Measurements from ENCODE around the gene ZNF366. TPM values are rescaled to one million over a fixed set of nuclear protein-coding genes. Genes with fewer than 3 reads are reported as not detected.
A peak's percentile ranks its signal among the peaks of the same experiment; 100 is the strongest.

ZNF366 gene
- total RNA-seq, 2 donors from 2014 or later = not detected

GRCh38 chr5:72518001-72518683 is 10.9 kb upstream of the ZNF366 start:
- Mint-ChIP-seq H3K9me3 (peaks cover 7% of the 10 kb centered on the region), H3K36me3 (ENCODE audit: low read depth) (no peaks in the 10 kb centered on the region), H3K27ac (no peak overlapping the region), H3K4me3 (no peak overlapping the region), H3K27me3 (ENCODE audit: insufficient read depth) (no peaks in the 10 kb centered on the region), H3K4me1 (no peaks in the 10 kb centered on the region)
- H3K9me3 ChIP-seq (ENCODE audit: control insufficient read depth, low read length) = peaks cover 9% of the 10 kb centered on the region
- H3K4me1 ChIP-seq (ENCODE audit: control insufficient read depth, insufficient read depth, low read length) = no peaks in the 10 kb centered on the region
- no peaks in the 10 kb centered on the region for H3K36me3 ChIP-seq (ENCODE audit: control insufficient read depth, insufficient read depth, low read length)
- 37 to 82% methylated on average over 5 to 12 of the region's 12 CpGs for WGBS, 2 experiments (ENCODE audit: insufficient coverage in 1 of 2, insufficient read length in 1 of 2)
- TF ChIP-seq, protein P1, sequence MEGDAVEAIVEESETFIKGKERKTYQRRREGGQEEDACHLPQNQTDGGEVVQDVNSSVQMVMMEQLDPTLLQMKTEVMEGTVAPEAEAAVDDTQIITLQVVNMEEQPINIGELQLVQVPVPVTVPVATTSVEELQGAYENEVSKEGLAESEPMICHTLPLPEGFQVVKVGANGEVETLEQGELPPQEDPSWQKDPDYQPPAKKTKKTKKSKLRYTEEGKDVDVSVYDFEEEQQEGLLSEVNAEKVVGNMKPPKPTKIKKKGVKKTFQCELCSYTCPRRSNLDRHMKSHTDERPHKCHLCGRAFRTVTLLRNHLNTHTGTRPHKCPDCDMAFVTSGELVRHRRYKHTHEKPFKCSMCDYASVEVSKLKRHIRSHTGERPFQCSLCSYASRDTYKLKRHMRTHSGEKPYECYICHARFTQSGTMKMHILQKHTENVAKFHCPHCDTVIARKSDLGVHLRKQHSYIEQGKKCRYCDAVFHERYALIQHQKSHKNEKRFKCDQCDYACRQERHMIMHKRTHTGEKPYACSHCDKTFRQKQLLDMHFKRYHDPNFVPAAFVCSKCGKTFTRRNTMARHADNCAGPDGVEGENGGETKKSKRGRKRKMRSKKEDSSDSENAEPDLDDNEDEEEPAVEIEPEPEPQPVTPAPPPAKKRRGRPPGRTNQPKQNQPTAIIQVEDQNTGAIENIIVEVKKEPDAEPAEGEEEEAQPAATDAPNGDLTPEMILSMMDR (conservative IDR thresholded peaks at IDR 0.05) = no peak
- H3K4me3 ChIP-seq (ENCODE audit: low read length) = no peak overlapping the region
- no peak for DNase-seq
- H3K27me3 ChIP-seq (ENCODE audit: control insufficient read depth, insufficient read depth, low read length, poor library complexity, severe bottlenecking) = no peaks in the 10 kb centered on the region
- no peak overlapping the region for H3K9ac ChIP-seq (ENCODE audit: extremely low read depth, low read length, poor library complexity, severe bottlenecking)
- H3K27ac ChIP-seq (ENCODE audit: low read depth, low read length) = peak overlapping the region; percentile 89

DNA sequence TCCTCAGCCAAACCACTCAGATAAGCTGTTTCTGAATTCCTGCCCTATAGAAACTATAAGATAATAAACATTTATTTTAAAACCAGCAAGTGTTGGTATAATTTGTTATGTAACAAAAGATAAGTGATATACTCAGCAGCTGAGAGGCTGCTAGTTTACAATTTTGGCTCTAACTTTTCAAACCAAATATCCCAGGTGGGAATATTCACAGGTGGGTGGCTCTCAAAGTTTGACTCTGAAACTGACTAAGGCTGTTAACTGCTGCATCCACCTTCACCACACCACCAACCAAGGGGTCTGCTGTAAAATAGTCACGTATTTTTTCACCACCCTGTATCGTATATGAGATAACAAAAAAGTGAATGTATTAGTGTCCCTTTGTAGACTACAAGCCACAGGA is 9.7 kb upstream of the ZNF366 start:
- no peaks in the 10 kb centered on the region for H3K9me3 Mint-ChIP-seq
- Histone ChIP-seq H3K27ac (ENCODE audit: low read depth, low read length) (no peak overlapping the region), H3K4me1 (ENCODE audit: control insufficient read depth, insufficient read depth, low read length) (no peaks in the 10 kb centered on the region), H3K9me3 (ENCODE audit: control insufficient read depth, low read length) (no peaks in the 10 kb centered on the region), H3K27me3 (ENCODE audit: control insufficient read depth, insufficient read depth, low read length, poor library complexity, severe bottlenecking) (no peaks in the 10 kb centered on the region), H3K9ac (ENCODE audit: extremely low read depth, low read length, poor library complexity, severe bottlenecking) (no peak overlapping the region), H3K36me3 (ENCODE audit: control insufficient read depth, insufficient read depth, low read length) (no peaks in the 10 kb centered on the region), H3K4me3 (ENCODE audit: low read length) (no peak overlapping the region)
- H3K4me3 Mint-ChIP-seq = no peak overlapping the region
- no peaks in the 10 kb centered on the region for H3K36me3 Mint-ChIP-seq (ENCODE audit: low read depth)
- TF ChIP-seq, protein P1 (conservative IDR thresholded peaks at IDR 0.05) = no peak
- H3K27me3 Mint-ChIP-seq (ENCODE audit: insufficient read depth) = no peaks in the 10 kb centered on the region
- no peak overlapping the region for H3K27ac Mint-ChIP-seq
- WGBS, 2 experiments (ENCODE audit: insufficient coverage in 1 of 2, insufficient read length in 1 of 2) = 92% methylated on average over 2 of the region's 2 CpGs; no CpG with 5 or more reads in 1 of the 2 experiments
- H3K4me1 Mint-ChIP-seq = no peaks in the 10 kb centered on the region
- no peak for DNase-seq

DNA sequence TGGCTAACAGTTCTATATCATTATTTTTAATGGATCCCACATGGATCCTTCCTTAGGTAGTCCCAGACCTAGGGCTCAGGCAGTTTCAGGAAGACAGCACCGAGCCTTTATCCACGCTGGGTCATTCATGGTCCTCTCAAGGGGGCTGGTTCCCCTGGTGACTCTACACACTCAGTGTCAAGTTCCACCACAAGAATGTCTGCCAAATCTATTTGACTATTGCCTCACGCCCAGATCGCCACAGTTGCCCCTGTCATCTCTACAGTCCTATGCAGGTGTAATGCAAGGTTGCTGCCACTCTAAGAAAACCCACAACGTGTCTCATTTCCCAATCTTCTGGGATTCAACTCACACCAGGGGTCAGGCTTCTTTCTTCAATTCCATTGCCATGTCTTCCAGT is 8.0 kb upstream of the ZNF366 start:
- no peaks in the 10 kb centered on the region for H3K9me3 Mint-ChIP-seq
- no peak overlapping the region for H3K27ac Mint-ChIP-seq
- H3K36me3 ChIP-seq (ENCODE audit: control insufficient read depth, insufficient read depth, low read length) = no peaks in the 10 kb centered on the region
- no peaks in the 10 kb centered on the region for H3K9me3 ChIP-seq (ENCODE audit: control insufficient read depth, low read length)
- H3K4me1 Mint-ChIP-seq = no peaks in the 10 kb centered on the region
- H3K4me3 Mint-ChIP-seq = no peak overlapping the region
- no peak for DNase-seq
- WGBS, 2 experiments (ENCODE audit: insufficient coverage in 1 of 2, insufficient read length in 1 of 2) = 92 to 95% methylated on average over 3 to 5 of the region's 5 CpGs
- H3K27ac ChIP-seq (ENCODE audit: low read depth, low read length) = no peak overlapping the region
- H3K4me3 ChIP-seq (ENCODE audit: low read length) = no peak overlapping the region
- no peaks in the 10 kb centered on the region for H3K36me3 Mint-ChIP-seq (ENCODE audit: low read depth)
- H3K27me3 Mint-ChIP-seq (ENCODE audit: insufficient read depth) = peaks cover 2% of the 10 kb centered on the region
- H3K27me3 ChIP-seq (ENCODE audit: control insufficient read depth, insufficient read depth, low read length, poor library complexity, severe bottlenecking) = no peaks in the 10 kb centered on the region
- H3K9ac ChIP-seq (ENCODE audit: extremely low read depth, low read length, poor library complexity, severe bottlenecking) = no peak overlapping the region
- no peaks in the 10 kb centered on the region for H3K4me1 ChIP-seq (ENCODE audit: control insufficient read depth, insufficient read depth, low read length)
- TF ChIP-seq, protein P1 (conservative IDR thresholded peaks at IDR 0.05) = no peak

Measured in endodermal cell (in vitro differentiated cells).